Pancreas (tissue), 10 donors: Measurements from ENCODE around the gene LMAN1L. TPM values are rescaled to one million over a fixed set of nuclear protein-coding genes. Genes with fewer than 3 reads are reported as not detected.

Source experiments
- ATAC-seq, 4 donors: fragments of 200-7000 bp; cut with Tn5 transposase; one replicate each; pipeline versions ENCODE4 v1.8.0 to v1.9.1; 2020; ENCODE audit warnings: mild to moderate bottlenecking in 4 of 4, moderate library complexity in 4 of 4
- DNase-seq, 6 donors: peaks; one replicate each; pipeline ENCODE4 v3.0.0-alpha.2; 2020
- FAIRE-seq: peaks from 2 replicates; lab custom pipeline; 2012; peaks lifted over from hg19 to GRCh38; lab: Jason Lieb, UNC
- H3K27ac ChIP-seq, 4 donors: fragments of 200-600 bp; sonication (generic); 1 replicate in 3 of 4; 2 replicates in 1 of 4; pipeline versions ENCODE4 v1.5.0 to v1.8.0; 2020
- H3K27me3 ChIP-seq, 4 donors: fragments of 200-600 bp; one replicate each; pipeline ENCODE4 v1.8.0; 2021
- H3K36me3 ChIP-seq, 3 donors: fragments of 200-600 bp; sonication (generic) in 1 of 3; one replicate each; pipeline versions ENCODE4 v1.5.0 to v1.8.0; 2020 to 2021
- H3K4me1 ChIP-seq, 3 donors: fragments of 200-600 bp; one replicate each; pipeline ENCODE4 v1.8.0; 2021
- H3K4me3 ChIP-seq, 4 donors: fragments of 200-600 bp; sonication (generic) in 2 of 4; one replicate each; pipeline versions ENCODE4 v1.5.0 to v1.8.0; 2020 to 2021
- H3K9me3 ChIP-seq, 4 donors: fragments of 200-600 bp; one replicate each; pipeline ENCODE4 v1.8.0; 2021
- WGBS, 2 donors: extraction: QIAGEN DNeasy Blood & Tissue Kit; methylation state at CpG; one replicate each; pipeline ENCODE4 v1.1.7; 2013; 5-methylcytosine and 5-hydroxymethylcytosine counted together
- intact Hi-C, 3 donors: fragments of 100-400 bp; cut with DNase I; formaldehyde crosslinking; loops; one replicate each; pipeline versions ENCODE4 v1.11.1 to v1.14.2; 2022
- polyA plus RNA-seq, 2 donors: library from polyadenylated mRNA; stranded (reverse); fragments of 200-250 nt; gene quantifications; one replicate each; pipeline ENCODE4 v1.2.3, GENCODE V29; 2013
- total RNA-seq, 6 donors: library from RNA; stranded (reverse); fragmentation: NEBNext Ultra II Directional in 4 of 6; extraction: Animal tissue kit (Norgen Biotek cat#: 25700) in 4 of 6; gene quantifications; one replicate each; pipeline versions ENCODE4 v1.2.1 to v1.2.4, GENCODE V29; 2021 to 2023
- TF ChIP-seq, protein P1 (sequence below), 4 donors: fragments of 200-600 bp; sonication (generic) in 3 of 4; IDR thresholded peaks; one replicate each; pipeline versions ENCODE4 v1.5.0 to v1.8.0; 2021; ENCODE audit warnings: antibody characterized with exemption in 4 of 4
- donor health status: healthy with polysubstance abuse.
- donor health status: DM: no; HTN: no; CAD: no; lungs with moderate emphysema.
- donor health status: DM: no; HTN: no; CAD: no.
- donor health status: control.
- donor health status: control.
- donor health status: Bipolar disorder and iron deficiency.
- donor health status: DM: yes; HTN: yes; CAD: no.
- donor health status: DM: no; HTN: no; CAD: no.
- donor health status: DM: no; HTN: no; CAD: no.
- donor health status: DM: yes; HTN: yes; CAD: no.

LMAN1L gene
- total and polyA plus RNA-seq, 8 donors: 0.14 TPM; not detected in 7

- intact Hi-C loops: no loop called here
- WGBS, 2 donors: 52 to 61% methylated on average over 3 of the region's 3 CpGs
- Histone ChIP-seq H3K36me3 (no peaks in the 10 kb centered on the region), H3K4me1 (peaks cover 0 to 26% (median 0%) of the 10 kb centered on the region in 3 donors), H3K4me3 (peak overlapping the region in 1 of 4 donors; percentile 12), H3K27me3 (no peaks in the 10 kb centered on the region), H3K27ac (peak overlapping the region in 2 of 4 donors; percentile 14 to 64), H3K9me3 (no peaks in the 10 kb centered on the region)
- TF ChIP-seq, protein P1, sequence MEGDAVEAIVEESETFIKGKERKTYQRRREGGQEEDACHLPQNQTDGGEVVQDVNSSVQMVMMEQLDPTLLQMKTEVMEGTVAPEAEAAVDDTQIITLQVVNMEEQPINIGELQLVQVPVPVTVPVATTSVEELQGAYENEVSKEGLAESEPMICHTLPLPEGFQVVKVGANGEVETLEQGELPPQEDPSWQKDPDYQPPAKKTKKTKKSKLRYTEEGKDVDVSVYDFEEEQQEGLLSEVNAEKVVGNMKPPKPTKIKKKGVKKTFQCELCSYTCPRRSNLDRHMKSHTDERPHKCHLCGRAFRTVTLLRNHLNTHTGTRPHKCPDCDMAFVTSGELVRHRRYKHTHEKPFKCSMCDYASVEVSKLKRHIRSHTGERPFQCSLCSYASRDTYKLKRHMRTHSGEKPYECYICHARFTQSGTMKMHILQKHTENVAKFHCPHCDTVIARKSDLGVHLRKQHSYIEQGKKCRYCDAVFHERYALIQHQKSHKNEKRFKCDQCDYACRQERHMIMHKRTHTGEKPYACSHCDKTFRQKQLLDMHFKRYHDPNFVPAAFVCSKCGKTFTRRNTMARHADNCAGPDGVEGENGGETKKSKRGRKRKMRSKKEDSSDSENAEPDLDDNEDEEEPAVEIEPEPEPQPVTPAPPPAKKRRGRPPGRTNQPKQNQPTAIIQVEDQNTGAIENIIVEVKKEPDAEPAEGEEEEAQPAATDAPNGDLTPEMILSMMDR (IDR thresholded peaks at IDR 0.05): no peak
- no peak for DNase-seq
- no peak for FAIRE-seq
- no peak for ATAC-seq
These were observed 22.9 kb upstream of the LMAN1L start for GRCh38 chr15:74789741-74790079.

- 61 to 66% methylated on average over 15 of the region's 15 CpGs for WGBS, 2 donors
- peak in 3 of 4 donors; percentile 6 to 35 (median 25) for ATAC-seq
- peaks cover 0 to 26% (median 0%) of the 10 kb centered on the region in 3 donors for H3K4me1 ChIP-seq
- TF ChIP-seq, protein P1 (IDR thresholded peaks at IDR 0.05): no peak
- FAIRE-seq: no peak
- H3K36me3 ChIP-seq: no peaks in the 10 kb centered on the region
- H3K9me3 ChIP-seq: no peaks in the 10 kb centered on the region
- H3K4me3 ChIP-seq: peak overlapping the region in 1 of 4 donors; percentile 12
- no peaks in the 10 kb centered on the region for H3K27me3 ChIP-seq
- intact Hi-C loops: no loop called here
- peak in 1 of 6 donors; percentile 64 for DNase-seq
- H3K27ac ChIP-seq: peak overlapping the region in 2 of 4 donors; percentile 14 to 64
These were observed 22.3 kb upstream of the LMAN1L start for GRCh38 chr15:74790080-74790916.

- intact Hi-C loops: no loop called here
- Histone ChIP-seq H3K9me3 (no peaks in the 10 kb centered on the region), H3K27ac (peak overlapping the region in 1 of 4 donors; percentile 64), H3K4me3 (no peak overlapping the region), H3K27me3 (no peaks in the 10 kb centered on the region), H3K36me3 (no peaks in the 10 kb centered on the region), H3K4me1 (peaks cover 0 to 26% (median 0%) of the 10 kb centered on the region in 3 donors)
- ATAC-seq (no peak), FAIRE-seq (no peak), DNase-seq (no peak)
- TF ChIP-seq, protein P1 (IDR thresholded peaks at IDR 0.05): no peak
- 51 to 69% methylated on average over 1 of the region's 1 CpG for WGBS, 2 donors
These were observed 21.6 kb upstream of the LMAN1L start for GRCh38 chr15:74791007-74791406.

GRCh38 chr15:74791667-74792066 lies 21.0 kb upstream of the LMAN1L start:
- WGBS, 2 donors: 84 to 87% methylated on average over 7 of the region's 7 CpGs
- Histone ChIP-seq H3K36me3 (no peaks in the 10 kb centered on the region), H3K27me3 (no peaks in the 10 kb centered on the region), H3K27ac (no peak overlapping the region), H3K9me3 (no peaks in the 10 kb centered on the region), H3K4me1 (peaks cover 0 to 26% (median 0%) of the 10 kb centered on the region in 3 donors), H3K4me3 (no peak overlapping the region)
- ATAC-seq: no peak
- DNase-seq: no peak
- no peak for FAIRE-seq
- intact Hi-C loops: no loop called here
- TF ChIP-seq, protein P1 (IDR thresholded peaks at IDR 0.05): no peak
